Epithelial cell of prostate (primary cell): ENCODE data around the gene TTF2.

Experiments used
- DNase-seq: peaks from one replicate; pipeline ENCODE4 v3.0.0-alpha.2; 2011; ENCODE audit warnings: low read depth, low spot score
- H3K27ac ChIP-seq: fragments of 450-650 bp; 2 replicates; pipeline ENCODE4 v1.5.1; 2017; ENCODE audit warnings: mild to moderate bottlenecking

Gene TTF2

DNA sequence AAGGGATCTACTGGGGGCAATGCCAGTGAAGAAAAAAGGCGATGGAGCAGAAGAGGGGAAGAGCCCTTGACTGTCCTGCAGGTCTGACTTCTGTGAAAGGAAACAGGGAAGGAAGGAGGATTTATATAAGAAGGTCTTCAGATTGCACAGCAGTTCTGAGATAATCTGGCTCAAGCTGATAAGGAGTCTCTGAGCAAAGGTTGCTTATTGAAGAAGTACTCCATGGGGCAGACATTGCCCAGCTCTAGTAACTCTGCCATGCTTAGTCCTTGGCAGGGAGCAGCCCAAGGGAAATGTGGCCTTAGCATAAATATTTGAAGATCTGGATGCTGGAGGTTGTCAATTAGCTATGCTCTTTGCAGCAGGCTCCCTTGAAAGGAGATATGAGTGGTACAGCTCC lies 15.9 kb upstream of the TTF2 start:
- no peak overlapping the region for H3K27ac ChIP-seq
- no peak for DNase-seq

DNA sequence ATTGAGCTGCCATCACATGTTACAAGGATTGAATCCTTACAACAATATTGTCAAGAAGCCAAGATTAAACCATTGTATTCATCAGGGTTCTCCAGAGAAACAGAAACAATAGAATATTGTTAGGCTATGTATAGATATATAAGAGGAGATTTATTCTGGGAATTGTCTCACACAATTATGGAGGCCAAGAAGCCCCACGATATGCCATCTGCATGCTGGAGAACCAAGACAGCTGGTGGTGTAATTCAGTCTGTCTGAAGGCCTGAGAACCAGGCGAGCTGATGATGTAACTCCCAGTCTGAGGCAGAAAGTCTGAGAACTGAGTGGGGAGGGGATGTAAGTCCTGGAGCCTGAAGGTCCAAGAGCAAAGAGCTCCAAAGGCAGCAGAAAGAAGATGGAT lies 14.5 kb upstream of the TTF2 start:
- no peak for DNase-seq
- H3K27ac ChIP-seq: no peak overlapping the region

DNA sequence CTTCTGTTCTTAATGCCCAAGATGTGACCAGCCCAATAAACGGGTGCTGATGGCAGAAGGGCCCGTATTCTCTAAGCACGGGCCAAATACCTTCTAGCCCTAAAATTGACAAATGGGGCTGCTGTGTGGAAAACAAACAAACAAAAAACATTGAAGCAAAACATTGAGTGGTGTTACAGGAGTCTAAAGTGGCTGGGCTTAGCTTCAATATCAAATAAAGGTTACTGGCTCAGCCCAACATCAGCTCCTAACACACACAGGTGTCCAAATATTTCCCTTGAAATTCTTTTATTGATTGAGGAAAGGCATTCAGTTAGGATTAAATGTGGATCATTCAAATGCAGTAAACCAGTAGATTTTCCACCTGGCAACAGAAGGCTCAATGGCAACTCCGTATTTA lies 13.3 kb upstream of the TTF2 start:
- H3K27ac ChIP-seq: no peak overlapping the region
- DNase-seq: no peak

DNA sequence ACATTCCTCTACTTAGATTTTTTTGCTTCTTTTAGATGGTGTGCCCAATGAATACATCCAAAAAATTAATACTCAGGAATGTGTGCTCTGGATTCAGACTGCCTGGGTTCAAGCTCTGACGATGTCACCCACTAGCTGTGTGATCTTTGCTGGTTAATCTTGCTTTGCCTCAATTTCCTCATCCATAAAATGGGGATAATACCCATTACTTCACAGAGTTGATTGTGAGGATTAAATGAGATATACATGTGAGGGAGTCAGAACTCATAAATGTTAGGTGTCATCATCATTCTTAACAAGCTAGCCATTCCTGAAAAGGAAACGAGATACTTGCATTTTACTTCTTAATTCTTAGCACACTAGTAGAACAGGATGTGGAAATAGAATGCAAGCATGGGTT lies 12.9 kb upstream of the TTF2 start:
- no peak for DNase-seq
- H3K27ac ChIP-seq: no peak overlapping the region

DNA sequence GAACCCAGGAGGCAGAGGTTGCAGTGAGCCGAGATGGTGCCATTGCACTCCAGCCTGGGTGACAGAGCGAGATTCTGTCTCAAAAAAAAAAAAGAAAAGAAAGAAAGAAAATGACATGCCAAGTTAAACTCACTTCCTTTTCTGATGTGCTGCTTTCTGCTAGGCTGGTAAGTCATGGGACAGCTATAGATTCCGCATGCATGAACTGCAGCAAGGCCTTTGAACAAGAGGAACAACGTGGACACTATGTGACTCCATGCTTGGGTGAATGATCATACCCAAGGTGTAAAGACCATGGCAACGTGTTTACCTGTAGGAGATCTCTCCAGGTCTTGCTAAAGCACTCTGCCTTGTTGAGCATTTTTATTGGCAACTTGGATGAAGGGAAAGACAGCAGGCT lies 10.3 kb upstream of the TTF2 start:
- no peak overlapping the region for H3K27ac ChIP-seq

DNA sequence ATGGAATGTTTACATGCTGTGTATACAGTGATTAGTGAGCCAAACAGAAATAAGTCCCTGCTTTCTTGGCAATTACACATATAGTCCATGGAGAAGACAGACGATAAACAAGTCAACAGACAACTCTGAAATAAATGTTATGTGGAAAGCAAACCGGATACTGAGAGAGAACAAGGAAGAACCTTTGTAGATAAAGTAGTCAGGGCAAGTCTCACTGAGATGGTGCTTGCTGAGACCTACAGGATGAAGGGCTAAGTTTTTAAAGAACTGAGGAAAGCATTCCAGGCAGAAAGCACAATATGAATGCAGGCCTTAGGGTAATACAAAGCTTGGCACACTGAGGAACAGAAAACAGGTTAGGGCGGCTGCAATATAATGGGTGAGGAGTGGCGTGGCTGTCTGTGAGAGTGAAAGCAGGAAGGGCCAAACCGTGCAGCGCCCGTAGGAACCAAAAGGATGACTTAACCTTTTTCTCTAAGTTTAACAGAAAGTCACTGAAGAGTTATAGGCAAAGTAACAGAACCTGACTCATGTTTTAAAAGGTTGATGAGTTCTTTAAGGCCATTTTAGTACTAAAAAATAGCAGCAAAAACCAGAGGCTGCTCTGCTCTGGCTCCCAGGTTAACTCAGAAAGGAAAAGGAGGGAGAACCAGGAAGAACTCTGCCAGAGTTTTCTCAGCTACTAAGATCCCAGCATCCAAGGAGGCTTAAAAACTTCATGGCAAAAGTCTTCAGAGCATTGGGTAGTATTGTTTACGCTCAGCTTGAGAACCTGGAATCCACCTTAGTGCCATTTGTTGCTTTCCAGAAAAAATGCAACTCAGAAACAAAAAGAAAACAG lies 8.7 kb upstream of the TTF2 start:
- DNase-seq: peak; percentile 14
- peak overlapping the region; percentile 46 for H3K27ac ChIP-seq

More for the DNA sequence above, 10.3 kb upstream of the TTF2 start:
- no peak for DNase-seq

DNA sequence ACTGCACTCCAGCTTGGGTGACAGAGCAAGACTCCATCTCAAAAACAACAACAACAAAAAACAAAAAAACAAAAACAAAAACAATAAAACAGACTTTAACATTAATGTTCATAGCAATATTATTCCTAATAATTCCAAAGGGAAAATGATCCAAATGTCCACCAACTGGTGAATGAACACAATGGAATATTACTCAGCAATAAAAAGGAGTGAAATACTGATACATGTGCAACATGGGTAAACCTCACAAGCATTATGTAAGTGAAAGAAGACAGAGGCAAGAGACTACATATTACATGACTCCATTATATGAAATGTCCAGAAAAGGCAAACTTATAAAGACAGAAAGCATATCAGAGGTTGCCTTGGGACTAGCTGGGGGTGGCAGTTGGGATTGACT lies 6.1 kb upstream of the TTF2 start:
- H3K27ac ChIP-seq: no peak overlapping the region
- DNase-seq: no peak

DNA sequence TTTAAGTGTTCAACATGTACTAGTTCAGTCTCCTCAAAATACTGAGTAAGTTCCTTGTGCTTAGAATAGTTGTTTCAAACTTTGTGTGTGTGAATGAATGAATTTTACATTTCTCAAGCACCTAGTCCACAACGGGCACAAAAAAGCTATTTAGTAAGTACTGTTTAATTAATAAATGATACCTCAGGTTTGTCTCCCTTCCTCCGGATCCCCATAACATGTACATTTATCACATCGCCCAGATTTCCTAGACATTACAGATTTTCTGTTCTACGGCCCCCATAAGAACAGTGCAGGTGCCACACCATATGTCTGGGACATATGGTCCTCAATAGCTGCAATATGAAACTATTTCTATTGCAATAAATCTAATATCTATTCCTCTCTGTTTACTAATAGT lies 1.3 kb upstream of the TTF2 start:
- DNase-seq: no peak
- no peak overlapping the region for H3K27ac ChIP-seq

DNA sequence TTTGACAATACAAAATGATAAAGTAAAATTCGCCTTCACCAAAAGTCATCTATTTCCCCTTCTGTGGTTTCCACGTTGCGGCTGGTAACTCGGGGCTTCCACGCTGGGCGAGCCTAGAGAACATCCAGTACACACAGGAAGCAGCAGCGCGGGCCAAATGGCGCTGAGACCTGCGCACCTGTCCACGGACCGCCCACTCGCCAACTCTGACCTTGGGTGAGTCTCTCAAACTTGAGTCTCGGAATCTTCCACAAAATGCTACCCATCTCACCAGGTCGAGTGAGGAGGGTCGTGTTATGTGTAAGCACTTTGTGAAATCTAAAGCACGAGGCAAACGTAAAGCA lies 820 bp upstream of the TTF2 start:
- no peak for DNase-seq

DNA sequence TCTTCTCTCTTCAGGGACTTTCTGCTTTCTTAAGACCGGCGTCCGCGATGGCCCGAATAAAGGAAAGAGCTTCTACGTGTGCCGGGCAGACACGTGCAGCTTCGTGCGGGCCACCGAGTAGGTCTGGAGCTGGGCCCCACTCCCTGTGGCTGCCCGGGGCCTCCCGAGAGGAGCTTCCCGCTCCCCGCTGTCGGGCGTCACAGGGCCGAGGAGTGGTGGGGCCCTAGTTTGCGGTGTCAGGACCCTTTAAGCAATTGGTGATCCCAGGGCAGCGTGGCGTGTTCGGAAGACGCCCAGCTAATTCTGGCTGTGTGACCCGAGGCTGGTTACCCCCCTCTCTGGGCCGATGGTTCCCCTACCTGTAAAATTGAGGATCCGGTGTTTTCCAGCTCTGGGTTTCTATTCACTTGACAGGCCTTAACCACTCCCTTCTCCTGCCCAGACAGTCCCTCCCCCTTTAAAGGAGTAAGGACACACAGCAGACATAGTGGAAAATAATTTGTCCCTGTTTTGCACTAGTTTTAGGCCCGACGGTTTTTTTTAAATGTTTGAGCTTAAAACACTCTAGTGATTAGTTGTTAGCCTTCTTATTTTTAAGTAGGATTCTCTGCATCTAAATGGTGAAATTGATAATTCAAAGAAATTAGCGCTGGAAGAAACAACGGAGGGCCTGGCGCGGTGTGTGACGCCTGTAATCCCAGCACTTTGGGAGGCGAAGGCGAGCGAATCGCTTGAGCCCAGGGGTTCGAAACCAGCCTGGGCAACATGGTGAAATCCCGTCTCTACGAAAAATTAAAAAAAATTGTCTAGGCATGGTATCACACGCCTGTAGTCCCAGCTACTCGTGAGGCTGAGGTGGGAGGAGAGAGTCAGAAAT lies 553 bp downstream of the TTF2 start:
- DNase-seq: peak; percentile 34
- peak overlapping the region; percentile 43 for H3K27ac ChIP-seq

More for the DNA sequence above, 820 bp upstream of the TTF2 start:
- peak overlapping the region; percentile 6 for H3K27ac ChIP-seq

DNA sequence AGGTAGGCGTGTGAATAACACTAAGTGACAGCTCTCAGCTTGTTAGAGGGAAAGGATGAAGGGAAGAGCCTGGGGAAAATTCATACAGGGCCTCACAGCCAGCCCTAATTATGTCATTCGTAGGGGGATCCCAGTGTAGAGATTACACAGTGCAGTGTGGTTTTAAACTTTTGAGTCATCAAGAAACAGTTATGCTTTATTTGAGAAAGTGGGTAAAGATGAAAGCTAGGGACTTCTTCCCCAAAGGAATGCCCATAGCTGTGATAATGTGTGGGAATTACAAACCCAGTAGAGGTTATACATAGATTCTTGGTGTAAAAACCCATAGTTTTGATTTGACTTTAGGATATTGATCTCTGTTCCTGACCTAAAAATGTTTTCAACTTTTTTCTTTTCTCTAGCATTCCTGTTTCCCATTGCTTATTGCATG lies 1.9 kb downstream of the TTF2 start:
- no peak for DNase-seq
- H3K27ac ChIP-seq: no peak overlapping the region

DNA sequence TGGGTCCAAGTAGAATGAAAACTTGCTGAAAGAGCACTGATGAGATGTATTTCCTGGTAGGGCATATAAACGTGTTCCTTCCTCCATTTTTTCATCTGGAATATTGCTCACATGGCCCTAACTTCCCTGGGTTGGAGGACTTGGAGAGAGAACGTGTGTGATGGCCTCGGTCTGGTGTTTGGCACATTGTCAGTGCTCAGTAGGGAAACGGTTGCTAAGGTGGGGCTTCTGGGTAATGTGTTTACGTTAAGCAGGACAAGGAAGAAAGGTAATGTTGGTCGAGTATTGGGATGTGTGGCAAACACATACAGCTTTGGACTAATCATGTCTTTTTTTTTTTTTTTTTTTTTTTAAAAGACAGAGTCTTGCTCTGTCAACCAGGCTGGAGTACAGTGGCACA lies 6.2 kb downstream of the TTF2 start:
- DNase-seq: no peak
- no peak overlapping the region for H3K27ac ChIP-seq

DNA sequence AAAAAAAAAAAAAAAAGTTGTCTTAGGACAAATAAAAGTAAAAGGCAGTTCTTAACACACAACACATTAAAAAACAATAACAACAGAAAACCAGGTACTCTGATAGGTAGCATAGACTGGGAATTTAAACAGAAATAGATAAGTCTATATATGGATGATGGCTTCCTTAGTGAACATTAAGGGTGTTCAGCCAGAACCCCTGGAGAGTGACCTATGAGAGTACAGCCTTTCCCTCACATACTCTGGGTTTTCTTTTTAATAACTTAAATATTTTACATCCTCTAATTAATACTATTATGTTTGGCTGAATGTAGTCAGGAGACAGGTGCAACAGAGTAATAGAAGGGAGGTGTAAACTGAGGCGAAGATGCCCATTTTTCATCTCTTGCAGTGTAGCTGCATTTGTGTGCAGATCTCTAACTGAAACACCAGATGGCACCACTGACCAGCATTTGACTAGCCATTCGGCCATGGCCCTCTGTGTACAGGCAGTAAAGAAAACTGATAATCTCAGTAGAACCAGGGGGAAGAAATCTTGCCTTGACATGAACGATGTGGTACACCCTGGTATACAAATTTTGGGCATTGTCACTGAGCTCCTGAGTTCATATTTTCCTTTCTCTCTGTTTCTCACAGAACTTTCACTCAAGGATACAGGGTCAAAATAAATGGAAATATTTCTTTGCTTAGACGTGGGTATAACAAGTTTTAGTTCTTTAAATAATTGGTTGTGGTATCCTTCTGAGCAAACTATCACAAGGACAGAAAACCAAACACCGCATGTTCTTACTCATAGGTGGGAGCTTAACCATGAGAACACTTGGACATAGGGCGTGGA lies 7.6 kb downstream of the TTF2 start:
- H3K27ac ChIP-seq: no peak overlapping the region
- no peak for DNase-seq

DNA sequence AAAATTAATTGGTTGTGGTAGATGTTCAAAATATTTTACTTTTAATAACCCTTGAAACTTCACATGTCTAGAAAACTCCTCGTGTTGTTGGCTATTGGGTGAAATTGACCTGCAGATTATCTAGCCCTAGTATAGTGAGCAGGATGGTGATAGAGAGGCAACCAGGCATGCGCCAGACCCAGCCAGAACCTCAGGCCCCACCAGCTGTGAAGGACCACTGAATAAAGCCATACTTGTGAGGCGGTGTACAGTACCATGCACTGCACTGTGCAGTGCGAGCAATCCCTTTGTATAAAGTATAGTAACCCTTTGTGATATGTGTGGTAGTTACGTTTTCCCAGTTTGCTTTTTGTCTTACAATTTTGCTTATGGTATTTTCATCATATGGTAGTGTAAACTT lies 8.5 kb downstream of the TTF2 start:
- no peak for DNase-seq

DNA sequence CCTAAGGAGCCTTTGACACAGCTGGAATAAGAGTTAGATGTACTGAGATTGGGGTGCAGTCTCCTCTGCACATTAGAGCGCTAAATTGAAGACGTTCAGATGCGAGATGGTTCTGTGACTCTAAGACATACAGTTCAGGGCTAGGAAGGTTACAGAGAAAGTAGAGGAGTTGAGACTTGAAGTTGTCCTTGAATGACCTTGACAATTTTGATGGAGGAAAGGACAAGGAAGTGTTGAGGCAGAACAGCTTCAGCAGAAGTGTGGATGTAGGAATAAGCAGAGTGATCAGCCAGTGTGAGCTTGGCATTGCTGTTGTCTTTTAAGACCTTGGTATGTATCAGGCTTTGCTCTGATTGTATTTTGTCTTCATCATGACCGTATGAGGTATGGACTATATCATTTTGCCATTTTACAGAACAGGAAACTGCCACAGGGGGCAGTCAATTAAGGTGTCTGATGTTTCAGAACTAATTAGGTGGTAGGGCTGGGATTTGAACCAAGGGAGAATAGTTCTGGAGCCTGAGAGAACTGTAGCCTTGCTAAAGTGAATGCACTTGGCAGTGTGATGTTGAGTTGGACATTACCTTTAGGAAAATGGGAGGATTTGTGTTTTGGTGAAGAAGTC lies 9.2 kb downstream of the TTF2 start:
- no peak overlapping the region for H3K27ac ChIP-seq
- no peak for DNase-seq

More for the DNA sequence above, 8.5 kb downstream of the TTF2 start:
- H3K27ac ChIP-seq: no peak overlapping the region

DNA sequence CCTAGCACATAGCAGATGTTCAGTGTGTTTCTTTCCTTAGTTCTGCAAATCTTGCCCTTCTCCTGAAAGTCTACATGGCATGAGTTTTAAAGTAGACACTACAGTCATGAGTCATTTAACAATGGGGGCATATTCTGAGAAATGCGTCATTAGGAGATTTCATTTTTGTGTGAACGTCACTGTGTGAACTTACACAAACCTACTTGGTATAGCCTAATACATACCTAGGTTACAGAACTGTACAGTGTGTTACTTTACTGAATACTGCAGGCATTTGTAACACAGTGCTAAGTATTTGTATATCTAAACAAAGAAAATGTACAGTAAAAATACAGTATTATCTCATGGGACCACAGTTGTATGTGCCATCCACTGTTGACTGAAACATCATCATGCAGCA lies 10.0 kb downstream of the TTF2 start:
- DNase-seq: no peak

DNA sequence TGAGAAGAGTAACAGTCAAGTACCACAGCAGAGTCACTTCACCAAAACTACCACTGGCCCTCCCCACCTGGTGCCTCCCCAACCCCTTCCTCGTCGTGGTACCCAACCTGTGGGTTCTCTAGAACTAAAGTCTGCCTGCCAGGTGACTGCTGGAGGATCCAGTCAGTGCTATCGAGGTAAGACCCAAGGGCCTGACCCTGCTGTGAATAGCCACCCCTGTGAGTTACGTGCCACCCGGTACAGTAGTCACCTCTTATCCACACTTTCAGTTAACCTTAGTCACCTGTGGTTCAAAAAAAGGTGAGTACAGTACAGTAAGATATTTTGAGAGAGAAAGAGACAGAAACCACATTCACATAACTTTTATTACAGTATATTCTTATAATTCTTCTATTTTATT lies 16.5 kb downstream of the TTF2 start:
- peak overlapping the region; percentile 90 for H3K27ac ChIP-seq
- DNase-seq: no peak

More for the DNA sequence above, 10.0 kb downstream of the TTF2 start:
- no peak overlapping the region for H3K27ac ChIP-seq

DNA sequence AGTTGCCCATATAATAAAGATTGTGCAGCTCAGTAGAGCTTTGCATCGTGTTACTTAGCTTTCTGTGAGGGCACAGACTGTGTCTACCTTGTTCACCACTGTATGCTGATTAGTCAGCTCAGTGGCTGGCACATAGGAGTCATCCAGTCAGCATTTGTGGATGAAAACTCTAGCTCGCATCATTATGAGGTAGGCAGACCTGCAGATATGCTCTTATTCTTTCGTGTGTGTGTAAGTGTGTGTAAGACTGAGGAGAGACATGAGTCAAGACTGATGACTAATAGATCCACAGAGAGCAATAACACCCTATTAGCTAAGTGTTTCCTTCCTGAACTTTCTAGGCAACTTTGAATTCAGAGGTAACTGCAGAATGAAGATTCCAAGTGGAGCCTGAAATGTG lies 17.1 kb downstream of the TTF2 start:
- peak overlapping the region; percentile 90 for H3K27ac ChIP-seq
- peak; percentile 98 for DNase-seq

DNA sequence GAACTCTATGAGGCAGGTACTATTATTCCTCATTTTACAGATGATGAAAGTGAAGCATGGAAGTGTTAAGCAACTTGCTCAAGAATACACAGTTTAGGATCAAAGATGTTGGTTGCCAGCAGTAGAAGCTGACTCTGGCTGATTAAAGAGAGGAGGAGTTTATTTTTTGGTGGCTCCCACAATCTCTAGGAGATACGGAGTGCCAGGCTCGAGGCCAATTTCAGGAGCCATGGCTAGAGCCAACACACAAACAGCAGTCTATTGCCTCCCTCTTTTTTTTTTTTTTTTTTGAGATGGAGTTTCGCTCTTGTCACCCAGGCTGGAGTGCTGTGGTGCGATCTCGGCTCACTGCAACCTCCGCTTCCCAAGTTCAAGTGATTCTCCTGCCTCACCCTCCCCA lies 19.6 kb downstream of the TTF2 start:
- H3K27ac ChIP-seq: no peak overlapping the region
- DNase-seq: no peak

DNA sequence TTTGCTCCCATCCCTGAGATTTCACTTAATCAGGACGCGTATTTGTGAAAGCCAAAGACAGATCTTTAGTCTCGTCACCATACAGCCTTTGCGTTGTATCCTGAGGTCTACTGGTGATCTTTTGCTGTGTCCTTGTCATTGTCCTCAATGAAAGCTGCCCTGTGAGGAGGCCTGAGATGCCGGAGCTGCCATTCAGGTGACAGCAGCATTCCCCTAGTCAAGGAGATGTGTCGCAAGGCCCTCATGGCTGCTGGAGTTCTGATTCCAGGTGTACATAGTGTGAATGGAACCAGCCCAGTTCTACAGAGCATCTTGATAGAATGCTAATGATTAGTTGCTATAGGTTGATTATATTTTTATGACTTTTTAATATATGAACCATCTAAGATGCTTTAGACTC lies 24.1 kb downstream of the TTF2 start:
- no peak overlapping the region for H3K27ac ChIP-seq
- no peak for DNase-seq
